GM15510 (cell line): ENCODE results near the gene ACE.

ENCODE experiments used
- POLR2A ChIP-seq: IDR thresholded peaks from 3 replicates; pipeline ENCODE4 v1.6.1; 2011; ENCODE audit warnings: borderline replicate concordance; ENCODE audit not compliant: insufficient read length; ENCODE audit errors: extremely low read depth

Gene ACE

DNA sequence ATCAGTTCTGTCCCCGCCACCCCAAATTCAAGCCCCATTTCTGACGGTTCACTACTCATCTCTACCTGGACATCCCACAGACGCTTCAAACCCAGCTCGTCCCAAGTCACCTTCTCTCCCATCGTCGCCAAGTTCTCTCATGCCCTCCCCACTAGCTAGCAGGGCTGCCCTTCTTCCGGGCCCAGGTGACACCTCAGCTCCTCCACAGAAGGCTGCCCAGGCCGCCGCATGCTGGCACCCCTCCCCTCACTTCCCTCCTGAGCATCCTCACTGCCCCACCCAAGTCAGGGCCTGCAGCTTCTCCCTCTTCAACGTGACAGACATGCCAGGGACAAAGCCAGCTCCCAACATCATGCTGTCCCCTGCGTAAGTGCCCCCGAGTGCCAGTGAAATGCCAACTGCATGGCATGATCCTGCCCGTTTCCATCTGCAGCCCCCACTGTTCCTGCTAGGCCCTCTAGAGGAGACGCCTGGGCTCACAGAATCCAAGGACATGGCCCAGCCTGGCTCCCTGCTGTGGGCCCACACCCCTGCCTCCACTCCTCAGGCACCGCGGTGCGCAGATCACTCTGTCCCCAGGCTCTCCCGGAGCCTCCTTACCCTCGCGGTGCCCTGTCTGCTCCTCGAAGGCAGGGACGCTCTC lies 36.6 kb upstream of the ACE start:
- no peak for TF ChIP-seq POLR2A

DNA sequence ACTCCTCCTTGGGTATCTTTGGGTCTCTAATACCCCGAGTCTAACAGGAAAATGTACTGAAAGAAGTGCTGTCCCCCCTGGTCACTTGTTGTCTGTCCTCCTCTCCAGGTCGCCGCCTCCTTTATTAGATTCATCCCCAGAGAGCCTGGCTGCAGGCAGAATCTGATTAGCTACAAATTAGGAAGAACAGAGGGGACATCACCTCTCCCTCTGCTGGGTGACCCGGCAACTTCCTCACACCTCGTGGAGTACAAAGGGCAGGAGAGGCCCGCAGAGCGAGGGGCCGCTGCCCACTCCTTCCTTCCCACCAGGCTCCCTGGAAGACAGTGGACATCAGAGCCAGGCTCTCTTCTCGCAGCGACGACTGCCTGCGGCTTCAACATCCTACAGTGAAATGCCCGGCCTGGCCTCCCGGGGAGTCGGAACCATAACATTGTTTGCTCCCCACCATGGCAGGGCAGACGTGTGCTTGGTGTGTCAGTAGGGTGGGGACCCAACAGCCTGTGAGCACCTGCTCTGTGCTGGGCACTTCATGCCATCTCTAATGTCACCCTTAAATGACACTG lies 36.0 kb upstream of the ACE start:
- no peak for TF ChIP-seq POLR2A

DNA sequence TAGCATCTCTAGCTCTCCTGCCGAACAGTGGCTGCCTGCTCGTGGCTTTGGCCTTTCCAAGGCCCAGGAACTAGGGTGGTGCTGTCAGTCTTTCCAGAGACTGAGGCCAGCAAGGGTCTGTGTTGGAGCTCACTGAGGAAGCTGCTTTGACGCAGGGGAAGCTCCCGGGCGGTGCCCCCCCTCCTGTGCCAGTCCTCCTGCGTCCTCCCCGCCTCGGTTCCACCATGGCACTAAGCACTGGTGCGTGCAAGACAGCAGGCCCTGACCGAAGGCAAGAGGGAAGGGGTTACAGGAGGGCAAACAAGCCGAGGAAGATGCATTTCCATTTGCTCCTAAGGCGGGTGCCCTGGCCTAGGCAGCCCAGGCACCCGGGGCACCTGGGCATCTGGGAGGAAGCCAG lies 35.2 kb upstream of the ACE start:
- no peak for TF ChIP-seq POLR2A

DNA sequence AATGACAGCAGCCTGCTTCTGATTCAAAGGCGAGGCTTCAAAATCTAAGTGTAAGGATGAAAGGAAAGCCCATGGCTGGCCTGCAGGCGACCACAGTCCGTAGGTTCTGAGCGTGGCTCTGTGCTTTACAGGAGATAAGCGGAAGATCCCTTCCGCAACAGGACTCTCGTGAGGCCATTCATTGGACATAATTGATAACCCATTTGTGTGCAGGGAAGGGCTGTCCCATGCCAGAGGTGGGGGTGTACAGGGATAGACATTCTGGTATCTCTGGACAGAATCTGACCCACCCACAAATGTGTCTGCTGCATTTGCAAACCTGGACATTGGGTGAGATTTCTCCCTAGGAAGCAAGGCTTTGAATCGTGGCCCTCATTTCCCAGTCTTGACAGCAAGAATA lies 34.8 kb upstream of the ACE start:
- no peak for TF ChIP-seq POLR2A

DNA sequence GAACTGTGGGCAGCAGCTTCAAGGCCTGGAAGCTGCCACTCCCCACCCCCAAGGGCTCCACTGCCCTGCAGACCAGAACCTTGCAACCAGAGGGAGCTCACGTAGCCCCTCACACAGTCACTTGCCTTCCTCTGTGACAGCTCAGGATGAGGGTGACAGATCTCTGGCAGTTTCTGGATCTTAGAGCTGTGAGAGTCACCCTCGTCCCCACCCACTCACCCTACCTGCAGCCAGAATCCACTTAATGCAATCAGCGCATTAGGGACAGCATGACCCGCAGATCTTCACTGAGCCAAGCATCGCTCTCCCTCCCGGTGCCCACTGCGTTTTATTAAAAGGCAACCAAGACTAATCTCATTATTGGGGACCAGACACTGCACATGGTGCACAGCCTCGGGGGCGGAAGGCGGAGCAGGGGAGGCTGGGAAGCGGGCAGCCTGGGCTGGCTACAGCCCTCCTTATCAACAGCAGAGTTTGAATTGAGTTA lies 34.3 kb upstream of the ACE start:
- TF ChIP-seq POLR2A: no peak

DNA sequence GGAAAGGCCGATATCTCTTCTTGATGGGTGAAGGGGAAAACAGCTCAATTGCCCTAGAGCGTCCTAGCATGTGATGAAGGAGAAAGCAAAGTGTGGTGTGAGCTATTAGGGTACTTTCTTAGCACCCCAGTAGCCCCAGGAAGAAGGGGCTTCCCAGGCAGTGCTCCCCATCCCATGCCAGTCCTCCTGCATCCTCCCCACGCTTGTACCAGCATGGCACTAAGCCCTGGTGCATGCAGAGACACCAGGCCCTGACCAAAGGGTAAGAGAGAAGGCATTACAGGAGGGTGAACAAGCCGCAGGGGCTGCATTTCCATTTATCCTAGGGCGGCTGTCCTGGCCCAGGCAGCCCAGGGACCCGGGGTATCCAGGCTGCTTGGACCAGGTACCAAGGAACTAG lies 33.8 kb upstream of the ACE start:
- no peak for TF ChIP-seq POLR2A

DNA sequence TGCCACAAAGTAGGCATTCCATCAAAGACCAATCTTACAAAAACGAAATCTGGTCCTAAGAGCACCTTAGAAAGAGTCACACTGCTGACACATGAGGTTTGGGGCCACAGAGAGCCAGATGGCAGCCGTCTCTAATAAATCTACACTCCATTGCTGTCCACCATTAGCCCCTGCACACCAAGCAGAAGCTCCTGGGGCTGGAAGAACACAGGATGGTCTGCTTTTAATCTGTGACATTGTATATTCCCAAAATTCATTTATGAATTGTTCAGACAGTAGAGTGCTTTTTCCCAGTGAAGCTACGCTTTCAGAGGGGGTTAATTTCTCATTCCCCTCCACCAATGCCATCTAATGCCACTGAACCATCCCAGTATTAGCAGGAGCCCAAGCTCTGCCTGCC lies 32.4 kb upstream of the ACE start:
- TF ChIP-seq POLR2A: no peak

DNA sequence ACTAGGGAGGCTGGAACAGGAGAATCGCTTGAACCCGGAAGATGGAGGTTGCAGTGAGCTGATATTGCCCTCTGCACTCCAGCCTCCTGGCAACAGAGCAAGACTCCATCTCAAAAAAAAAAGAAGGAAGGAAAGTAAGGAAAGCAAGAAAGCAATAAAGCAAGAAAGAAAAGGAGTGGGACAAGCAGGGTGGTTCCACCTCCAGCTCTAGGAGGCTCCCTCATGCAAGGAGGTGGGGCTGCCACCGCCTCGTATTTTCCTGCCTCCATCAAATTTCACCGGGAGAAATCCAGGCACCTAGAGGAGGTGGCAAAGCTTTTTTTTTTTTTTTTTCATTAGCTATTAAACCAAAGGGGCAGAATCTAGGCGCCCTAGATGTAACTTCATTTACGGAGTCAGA lies 31.8 kb upstream of the ACE start:
- no peak for TF ChIP-seq POLR2A

DNA sequence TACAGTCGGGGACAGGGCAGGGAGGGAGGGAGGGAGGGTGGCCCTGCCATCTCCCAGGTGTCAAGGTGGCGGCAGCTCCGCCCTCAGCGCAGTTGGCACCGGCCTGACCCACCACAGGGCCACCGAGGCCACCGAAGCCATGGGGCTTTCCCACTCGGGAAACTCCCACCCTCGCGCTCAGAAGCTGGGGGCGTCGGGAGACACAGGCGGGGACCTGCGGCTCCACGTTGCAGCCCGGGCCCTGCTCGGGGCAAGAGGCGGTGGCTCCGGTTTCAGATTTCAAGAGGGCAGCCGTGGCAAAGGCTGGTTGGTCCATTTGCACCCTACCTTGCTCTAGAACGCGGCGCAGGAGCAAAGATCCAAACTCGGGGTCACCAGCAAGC lies 31.3 kb upstream of the ACE start:
- TF ChIP-seq POLR2A: no peak

DNA sequence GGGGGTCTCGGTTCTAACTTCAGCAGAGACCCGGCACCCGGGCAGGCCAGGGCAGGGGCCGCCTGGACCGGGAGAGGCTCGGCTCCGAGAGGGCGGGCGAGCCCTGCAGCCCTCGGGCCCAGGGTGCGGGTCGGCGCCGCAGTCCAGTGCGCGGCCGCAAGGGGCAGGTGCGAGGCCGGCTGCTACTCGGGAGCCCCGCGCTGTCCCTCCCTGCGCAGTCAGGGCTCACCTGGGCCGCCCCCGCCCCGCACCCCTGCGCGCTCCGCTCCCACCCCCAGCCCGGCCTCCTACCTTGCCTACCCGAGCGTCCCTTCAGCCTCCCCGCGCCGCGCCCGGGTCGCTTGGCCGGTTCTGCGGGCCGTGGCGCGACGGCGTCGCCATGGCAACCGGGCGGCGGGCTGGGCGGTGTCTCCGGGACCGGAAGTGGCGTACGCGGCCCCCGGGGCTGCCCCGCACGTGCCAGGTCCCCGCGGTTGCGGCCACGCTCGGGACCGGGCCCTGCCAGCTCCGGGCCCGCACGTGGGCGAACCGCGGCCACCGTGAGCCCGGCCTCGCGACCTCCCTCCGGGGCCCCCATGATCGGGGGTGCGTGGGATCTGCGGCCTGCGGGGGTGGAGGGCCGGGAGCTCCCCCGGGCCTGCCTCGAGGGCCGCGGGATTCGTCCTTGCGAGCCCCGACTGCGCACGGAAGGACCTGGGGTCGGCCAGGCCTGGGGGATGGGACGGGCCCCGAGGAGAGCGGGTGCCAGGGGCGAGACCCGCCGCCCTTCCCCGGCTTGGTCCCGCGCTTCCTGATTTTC lies 30.7 kb upstream of the ACE start, which contains the start of gene CYB561:
Gene CYB561, minus strand, starts transcription at position 353 of the 799 bp plus-strand sequence. CDS start 8,759 bp downstream, outside the sequence.
- TF ChIP-seq POLR2A: no peak

DNA sequence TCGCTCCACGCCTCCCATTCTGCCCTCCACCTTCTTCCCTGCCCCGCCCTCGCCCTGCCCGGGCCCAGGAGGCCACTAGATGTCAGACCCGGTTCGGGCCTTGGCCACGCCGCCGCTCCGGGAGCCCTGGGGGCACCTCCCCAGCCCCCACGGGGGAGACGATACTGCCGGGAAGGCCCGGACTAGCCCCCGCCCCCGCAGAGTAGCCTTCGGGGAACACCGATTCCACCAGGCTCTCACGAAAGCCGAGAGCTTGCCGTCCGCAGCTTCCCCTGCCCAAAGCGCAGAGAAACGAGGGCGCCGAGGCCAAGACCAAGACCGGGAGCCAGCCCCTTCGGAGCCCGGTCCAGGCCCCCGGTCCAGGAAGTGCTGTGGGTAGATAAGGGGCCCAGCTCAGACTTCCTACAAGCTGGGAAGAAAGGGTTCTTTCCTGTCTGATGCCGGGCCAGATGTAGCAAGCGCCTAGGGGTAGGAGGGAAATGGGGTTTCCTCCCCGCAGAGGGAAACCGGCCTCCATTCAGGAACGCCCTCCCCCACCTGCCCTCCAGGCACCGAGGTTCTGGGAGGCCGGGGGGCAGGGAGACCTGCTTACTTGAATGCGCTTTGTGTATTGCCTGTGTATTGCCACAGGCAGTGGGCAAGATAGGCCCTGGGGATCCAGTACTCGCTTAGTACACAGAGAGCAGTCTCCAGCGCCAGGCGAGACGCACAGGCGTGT lies 29.9 kb upstream of the ACE start:
- TF ChIP-seq POLR2A: no peak

DNA sequence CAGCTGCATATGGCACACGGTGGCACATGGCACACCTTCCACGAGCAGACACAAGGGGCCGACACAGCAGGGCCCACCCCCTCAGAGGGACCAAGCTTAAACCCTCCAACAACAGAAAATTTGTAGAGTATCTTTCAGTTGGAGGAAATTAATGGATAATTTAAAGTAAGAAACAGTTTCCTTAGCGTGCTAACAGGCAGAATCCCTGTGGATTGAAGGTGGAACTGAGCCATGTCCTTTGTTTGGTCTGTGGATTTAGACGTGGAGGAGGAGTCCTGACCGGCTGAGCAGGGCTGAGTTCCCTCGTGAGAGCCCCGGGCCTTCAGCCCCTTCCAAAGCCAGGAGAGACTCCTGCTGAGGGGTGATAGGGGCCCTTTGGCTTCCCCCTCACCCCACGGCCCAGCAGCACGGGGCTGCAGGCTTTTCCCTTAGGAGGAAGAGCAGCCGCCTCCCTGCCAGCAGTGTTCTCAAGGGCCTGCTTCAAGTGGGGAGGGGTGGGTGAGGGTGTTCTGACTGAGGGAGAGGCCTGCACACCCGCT lies 29.3 kb upstream of the ACE start:
- TF ChIP-seq POLR2A: no peak

DNA sequence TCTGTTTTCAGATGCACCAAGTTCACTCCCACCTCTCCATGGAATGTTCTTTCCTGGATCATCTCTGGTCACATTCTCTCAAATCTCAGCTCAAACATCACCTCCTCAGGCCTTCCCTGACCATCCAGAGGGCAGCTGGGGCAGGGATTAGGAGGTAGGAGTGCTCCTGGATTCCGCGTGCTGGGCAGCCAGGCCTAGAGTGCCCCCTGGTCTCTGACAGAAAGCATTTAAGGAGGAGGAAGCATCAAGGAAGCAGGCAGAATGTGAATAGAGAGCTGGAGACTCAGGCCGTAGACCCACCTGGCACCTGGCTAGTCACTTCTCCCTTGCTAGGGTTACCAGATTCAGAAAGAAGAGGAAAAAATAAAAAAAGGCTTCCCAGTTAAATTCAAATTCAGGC lies 28.2 kb upstream of the ACE start:
- no peak for TF ChIP-seq POLR2A

DNA sequence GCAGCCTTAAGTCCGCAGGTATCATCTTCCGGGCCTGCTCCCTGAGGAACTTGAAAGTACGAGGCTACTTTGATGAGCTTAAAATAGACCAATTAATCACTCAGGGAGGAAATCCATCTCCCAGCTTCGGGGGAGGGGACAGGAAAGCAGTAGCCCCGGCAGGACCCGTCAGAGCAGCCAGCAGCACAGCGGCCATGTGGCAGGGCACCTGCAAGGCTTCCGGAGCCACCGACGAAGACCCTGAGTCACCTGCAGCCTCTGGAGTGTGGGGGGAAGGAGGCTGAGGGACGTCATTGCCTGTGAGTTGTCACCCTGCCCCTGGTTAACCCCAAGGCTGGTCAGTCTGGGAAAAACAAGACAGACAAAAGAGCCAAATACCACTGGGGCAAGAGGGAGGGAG lies 26.3 kb upstream of the ACE start:
- TF ChIP-seq POLR2A: no peak

DNA sequence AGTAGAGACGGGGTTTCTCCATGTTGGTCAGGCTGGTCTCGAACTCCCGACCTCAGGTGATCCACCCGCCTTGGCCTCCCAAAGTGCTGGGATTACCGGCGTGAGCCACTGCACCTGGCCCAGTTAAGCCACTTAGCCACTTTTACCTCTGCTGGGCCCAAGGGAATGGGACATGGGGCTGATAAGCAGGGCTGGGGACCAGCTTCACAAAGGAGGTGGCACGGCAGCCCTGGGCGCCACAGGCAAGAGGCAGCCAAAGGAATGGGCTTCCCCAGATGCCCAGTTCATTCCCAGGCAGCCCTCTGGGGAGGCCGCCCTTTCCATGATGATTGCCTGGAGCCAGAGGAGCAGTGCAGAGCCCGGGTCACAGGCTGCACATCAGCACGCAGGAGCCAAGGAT lies 25.7 kb upstream of the ACE start:
- no peak for TF ChIP-seq POLR2A
